Measurements from ENCODE around the gene SPATA12. TPM values are rescaled to one million over a fixed set of nuclear protein-coding genes. Genes with fewer than 3 reads are reported as not detected.

SPATA12 gene
- total and polyA plus RNA-seq, 2 experiments from 2014 or later = 0.10 to 0.65 TPM

DNA sequence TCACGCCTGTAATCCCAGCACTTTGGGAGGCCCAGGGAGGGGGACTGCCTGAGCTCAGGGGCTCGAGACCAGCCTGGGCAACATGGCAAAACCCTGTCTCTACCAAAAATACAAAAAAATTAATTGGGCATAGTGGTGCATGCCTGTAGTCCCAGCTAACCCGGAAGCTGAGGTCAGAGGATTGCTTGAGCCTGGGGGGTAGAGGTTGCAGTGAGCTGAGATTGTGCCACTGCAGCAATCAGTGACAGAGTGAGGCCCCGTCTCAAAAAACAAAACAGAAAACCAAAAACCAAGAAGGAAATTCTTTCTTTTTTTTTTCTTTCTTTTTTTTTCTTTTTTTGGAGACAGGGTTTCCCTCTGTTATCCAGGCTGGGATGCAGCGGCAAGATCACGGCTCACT lies 3.5 kb downstream of the SPATA12 start:
- TF ChIP-seq EZH2phosphoT487 (IDR thresholded peaks at IDR 0.05; ENCODE audit: unreplicated experiment) = no peak
- TF ChIP-seq NANOG (IDR thresholded peaks at IDR 0.05; ENCODE audit: borderline replicate concordance) = no peak
- TF ChIP-seq, protein P1, sequence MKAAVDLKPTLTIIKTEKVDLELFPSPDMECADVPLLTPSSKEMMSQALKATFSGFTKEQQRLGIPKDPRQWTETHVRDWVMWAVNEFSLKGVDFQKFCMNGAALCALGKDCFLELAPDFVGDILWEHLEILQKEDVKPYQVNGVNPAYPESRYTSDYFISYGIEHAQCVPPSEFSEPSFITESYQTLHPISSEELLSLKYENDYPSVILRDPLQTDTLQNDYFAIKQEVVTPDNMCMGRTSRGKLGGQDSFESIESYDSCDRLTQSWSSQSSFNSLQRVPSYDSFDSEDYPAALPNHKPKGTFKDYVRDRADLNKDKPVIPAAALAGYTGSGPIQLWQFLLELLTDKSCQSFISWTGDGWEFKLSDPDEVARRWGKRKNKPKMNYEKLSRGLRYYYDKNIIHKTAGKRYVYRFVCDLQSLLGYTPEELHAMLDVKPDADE (IDR thresholded peaks at IDR 0.05) = no peak
- no peak for TF ChIP-seq CREB1 (CRISPR knock-in tag; IDR thresholded peaks at IDR 0.05; ENCODE audit: low read depth)
- TF ChIP-seq, protein P2, sequence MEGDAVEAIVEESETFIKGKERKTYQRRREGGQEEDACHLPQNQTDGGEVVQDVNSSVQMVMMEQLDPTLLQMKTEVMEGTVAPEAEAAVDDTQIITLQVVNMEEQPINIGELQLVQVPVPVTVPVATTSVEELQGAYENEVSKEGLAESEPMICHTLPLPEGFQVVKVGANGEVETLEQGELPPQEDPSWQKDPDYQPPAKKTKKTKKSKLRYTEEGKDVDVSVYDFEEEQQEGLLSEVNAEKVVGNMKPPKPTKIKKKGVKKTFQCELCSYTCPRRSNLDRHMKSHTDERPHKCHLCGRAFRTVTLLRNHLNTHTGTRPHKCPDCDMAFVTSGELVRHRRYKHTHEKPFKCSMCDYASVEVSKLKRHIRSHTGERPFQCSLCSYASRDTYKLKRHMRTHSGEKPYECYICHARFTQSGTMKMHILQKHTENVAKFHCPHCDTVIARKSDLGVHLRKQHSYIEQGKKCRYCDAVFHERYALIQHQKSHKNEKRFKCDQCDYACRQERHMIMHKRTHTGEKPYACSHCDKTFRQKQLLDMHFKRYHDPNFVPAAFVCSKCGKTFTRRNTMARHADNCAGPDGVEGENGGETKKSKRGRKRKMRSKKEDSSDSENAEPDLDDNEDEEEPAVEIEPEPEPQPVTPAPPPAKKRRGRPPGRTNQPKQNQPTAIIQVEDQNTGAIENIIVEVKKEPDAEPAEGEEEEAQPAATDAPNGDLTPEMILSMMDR (conservative IDR thresholded peaks at IDR 0.05; ENCODE audit: low read depth in 2 of 2) = no peak
- TF ChIP-seq ZNF331 (CRISPR knock-in tag; IDR thresholded peaks at IDR 0.05; ENCODE audit: low read depth) = no peak
- TF ChIP-seq, protein P3, sequence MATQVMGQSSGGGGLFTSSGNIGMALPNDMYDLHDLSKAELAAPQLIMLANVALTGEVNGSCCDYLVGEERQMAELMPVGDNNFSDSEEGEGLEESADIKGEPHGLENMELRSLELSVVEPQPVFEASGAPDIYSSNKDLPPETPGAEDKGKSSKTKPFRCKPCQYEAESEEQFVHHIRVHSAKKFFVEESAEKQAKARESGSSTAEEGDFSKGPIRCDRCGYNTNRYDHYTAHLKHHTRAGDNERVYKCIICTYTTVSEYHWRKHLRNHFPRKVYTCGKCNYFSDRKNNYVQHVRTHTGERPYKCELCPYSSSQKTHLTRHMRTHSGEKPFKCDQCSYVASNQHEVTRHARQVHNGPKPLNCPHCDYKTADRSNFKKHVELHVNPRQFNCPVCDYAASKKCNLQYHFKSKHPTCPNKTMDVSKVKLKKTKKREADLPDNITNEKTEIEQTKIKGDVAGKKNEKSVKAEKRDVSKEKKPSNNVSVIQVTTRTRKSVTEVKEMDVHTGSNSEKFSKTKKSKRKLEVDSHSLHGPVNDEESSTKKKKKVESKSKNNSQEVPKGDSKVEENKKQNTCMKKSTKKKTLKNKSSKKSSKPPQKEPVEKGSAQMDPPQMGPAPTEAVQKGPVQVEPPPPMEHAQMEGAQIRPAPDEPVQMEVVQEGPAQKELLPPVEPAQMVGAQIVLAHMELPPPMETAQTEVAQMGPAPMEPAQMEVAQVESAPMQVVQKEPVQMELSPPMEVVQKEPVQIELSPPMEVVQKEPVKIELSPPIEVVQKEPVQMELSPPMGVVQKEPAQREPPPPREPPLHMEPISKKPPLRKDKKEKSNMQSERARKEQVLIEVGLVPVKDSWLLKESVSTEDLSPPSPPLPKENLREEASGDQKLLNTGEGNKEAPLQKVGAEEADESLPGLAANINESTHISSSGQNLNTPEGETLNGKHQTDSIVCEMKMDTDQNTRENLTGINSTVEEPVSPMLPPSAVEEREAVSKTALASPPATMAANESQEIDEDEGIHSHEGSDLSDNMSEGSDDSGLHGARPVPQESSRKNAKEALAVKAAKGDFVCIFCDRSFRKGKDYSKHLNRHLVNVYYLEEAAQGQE (IDR thresholded peaks at IDR 0.05; ENCODE audit: unreplicated experiment) = no peak
- TF ChIP-seq POLR2AphosphoS5 (IDR thresholded peaks at IDR 0.05; ENCODE audit: low read depth) = no peak
- TF ChIP-seq ZNF114 (CRISPR knock-in tag; IDR thresholded peaks at IDR 0.05) = no peak
- TF ChIP-seq STAT1 (IDR thresholded peaks at IDR 0.05; ENCODE audit: unreplicated experiment) = no peak
- TF ChIP-seq, protein P4, sequence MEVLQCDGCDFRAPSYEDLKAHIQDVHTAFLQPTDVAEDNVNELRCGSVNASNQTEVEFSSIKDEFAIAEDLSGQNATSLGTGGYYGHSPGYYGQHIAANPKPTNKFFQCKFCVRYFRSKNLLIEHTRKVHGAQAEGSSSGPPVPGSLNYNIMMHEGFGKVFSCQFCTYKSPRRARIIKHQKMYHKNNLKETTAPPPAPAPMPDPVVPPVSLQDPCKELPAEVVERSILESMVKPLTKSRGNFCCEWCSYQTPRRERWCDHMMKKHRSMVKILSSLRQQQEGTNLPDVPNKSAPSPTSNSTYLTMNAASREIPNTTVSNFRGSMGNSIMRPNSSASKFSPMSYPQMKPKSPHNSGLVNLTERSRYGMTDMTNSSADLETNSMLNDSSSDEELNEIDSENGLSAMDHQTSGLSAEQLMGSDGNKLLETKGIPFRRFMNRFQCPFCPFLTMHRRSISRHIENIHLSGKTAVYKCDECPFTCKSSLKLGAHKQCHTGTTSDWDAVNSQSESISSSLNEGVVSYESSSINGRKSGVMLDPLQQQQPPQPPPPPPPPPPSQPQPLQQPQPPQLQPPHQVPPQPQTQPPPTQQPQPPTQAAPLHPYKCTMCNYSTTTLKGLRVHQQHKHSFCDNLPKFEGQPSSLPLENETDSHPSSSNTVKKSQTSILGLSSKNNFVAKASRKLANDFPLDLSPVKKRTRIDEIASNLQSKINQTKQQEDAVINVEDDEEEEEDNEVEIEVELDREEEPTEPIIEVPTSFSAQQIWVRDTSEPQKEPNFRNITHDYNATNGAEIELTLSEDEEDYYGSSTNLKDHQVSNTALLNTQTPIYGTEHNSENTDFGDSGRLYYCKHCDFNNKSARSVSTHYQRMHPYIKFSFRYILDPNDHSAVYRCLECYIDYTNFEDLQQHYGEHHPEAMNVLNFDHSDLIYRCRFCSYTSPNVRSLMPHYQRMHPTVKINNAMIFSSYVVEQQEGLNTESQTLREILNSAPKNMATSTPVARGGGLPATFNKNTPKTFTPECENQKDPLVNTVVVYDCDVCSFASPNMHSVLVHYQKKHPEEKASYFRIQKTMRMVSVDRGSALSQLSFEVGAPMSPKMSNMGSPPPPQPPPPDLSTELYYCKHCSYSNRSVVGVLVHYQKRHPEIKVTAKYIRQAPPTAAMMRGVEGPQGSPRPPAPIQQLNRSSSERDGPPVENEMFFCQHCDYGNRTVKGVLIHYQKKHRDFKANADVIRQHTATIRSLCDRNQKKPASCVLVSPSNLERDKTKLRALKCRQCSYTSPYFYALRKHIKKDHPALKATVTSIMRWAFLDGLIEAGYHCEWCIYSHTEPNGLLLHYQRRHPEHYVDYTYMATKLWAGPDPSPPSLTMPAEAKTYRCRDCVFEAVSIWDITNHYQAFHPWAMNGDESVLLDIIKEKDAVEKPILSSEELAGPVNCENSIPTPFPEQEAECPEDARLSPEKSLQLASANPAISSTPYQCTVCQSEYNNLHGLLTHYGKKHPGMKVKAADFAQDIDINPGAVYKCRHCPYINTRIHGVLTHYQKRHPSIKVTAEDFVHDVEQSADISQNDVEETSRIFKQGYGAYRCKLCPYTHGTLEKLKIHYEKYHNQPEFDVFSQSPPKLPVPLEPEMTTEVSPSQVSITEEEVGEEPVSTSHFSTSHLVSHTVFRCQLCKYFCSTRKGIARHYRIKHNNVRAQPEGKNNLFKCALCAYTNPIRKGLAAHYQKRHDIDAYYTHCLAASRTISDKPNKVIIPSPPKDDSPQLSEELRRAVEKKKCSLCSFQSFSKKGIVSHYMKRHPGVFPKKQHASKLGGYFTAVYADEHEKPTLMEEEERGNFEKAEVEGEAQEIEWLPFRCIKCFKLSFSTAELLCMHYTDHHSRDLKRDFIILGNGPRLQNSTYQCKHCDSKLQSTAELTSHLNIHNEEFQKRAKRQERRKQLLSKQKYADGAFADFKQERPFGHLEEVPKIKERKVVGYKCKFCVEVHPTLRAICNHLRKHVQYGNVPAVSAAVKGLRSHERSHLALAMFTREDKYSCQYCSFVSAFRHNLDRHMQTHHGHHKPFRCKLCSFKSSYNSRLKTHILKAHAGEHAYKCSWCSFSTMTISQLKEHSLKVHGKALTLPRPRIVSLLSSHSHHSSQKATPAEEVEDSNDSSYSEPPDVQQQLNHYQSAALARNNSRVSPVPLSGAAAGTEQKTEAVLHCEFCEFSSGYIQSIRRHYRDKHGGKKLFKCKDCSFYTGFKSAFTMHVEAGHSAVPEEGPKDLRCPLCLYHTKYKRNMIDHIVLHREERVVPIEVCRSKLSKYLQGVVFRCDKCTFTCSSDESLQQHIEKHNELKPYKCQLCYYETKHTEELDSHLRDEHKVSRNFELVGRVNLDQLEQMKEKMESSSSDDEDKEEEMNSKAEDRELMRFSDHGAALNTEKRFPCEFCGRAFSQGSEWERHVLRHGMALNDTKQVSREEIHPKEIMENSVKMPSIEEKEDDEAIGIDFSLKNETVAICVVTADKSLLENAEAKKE (CRISPR knock-in tag; IDR thresholded peaks at IDR 0.05) = no peak
- TF ChIP-seq JUNB (IDR thresholded peaks at IDR 0.05; ENCODE audit: unreplicated experiment) = no peak
- TF ChIP-seq EZH2 (IDR thresholded peaks at IDR 0.05; ENCODE audit: low read depth, unreplicated experiment) = no peak
- peaks cover 22% of the 10 kb centered on the region for H3K4me1 ChIP-seq (ENCODE audit: insufficient read depth)
- H3K79me2 ChIP-seq (replicated peaks; ENCODE audit: insufficient read depth) = no peaks in the 10 kb centered on the region; the same call in 1 of the 2 replicates
- no peak overlapping the region for H3K4me3 Mint-ChIP-seq
- ATAC-seq (no peak), DNase-seq (ENCODE audit: low spot score) (no peak)
- no peaks in the 10 kb centered on the region; the same call in 1 of the 2 replicates for H4K20me1 ChIP-seq (replicated peaks; ENCODE audit: insufficient read depth)
- H3K4me3 ChIP-seq = no peak overlapping the region
- no peaks in the 10 kb centered on the region for H3K9me3 Mint-ChIP-seq
- H3K9me2 ChIP-seq (ENCODE audit: insufficient read depth) = no peaks in the 10 kb centered on the region
- H3F3A ChIP-seq (replicated peaks; ENCODE audit: low read depth) = 0 out of 2 replicates have a peak, but pooled peaks cover 2% of the 10 kb centered on the region
- H3K27ac ChIP-seq (ENCODE audit: low read depth) = no peak overlapping the region
- H3K27me3 Mint-ChIP-seq (ENCODE audit: insufficient read depth, low read depth, poor library complexity) = peaks cover 3% of the 10 kb centered on the region
- no peaks in the 10 kb centered on the region; the same call in 2 of the 3 replicates for H3K36me3 Mint-ChIP-seq (ENCODE audit: low read depth)
- H3K4me1 Mint-ChIP-seq = peaks cover 31% of the 10 kb centered on the region
- no peak overlapping the region for H3K4me2 ChIP-seq
- no peaks in the 10 kb centered on the region for H3K27me3 ChIP-seq (ENCODE audit: insufficient read depth)
- no peaks in the 10 kb centered on the region for H3K36me3 ChIP-seq (ENCODE audit: insufficient read depth)
- no peak overlapping the region for H2AFZ ChIP-seq
- H3K27ac Mint-ChIP-seq = no peak overlapping the region

All from GM23338 (cell line).